HUES64 (cell line): ENCODE measurements around the gene ARL10.

Experiments
- H3K27ac ChIP-seq: 2 replicates; pipeline ENCODE4 v1.7.0; 2013; ENCODE audit warnings: low read depth, low read length, inconsistent platforms
- H3K27me3 ChIP-seq: 2 replicates; pipeline ENCODE4 v1.6.1; 2013; ENCODE audit warnings: mild to moderate bottlenecking, low read length; ENCODE audit not compliant: insufficient read depth
- H3K36me3 ChIP-seq: 2 replicates; pipeline ENCODE4 v1.6.1; 2013; ENCODE audit warnings: mild to moderate bottlenecking, low read length; ENCODE audit not compliant: insufficient read depth
- H3K4me1 ChIP-seq: 2 replicates; pipeline ENCODE4 v1.6.1; 2013; ENCODE audit warnings: mild to moderate bottlenecking, low read length, moderate library complexity; ENCODE audit not compliant: insufficient read depth
- H3K4me3 ChIP-seq: 2 replicates; pipeline ENCODE4 v1.5.1; 2013; ENCODE audit warnings: mild to moderate bottlenecking, low read length, moderate library complexity
- H3K9ac ChIP-seq: 2 replicates; pipeline ENCODE4 v1.6.1; 2013; ENCODE audit warnings: mild to moderate bottlenecking, low read depth, low read length
- H3K9me3 ChIP-seq: 2 replicates; pipeline ENCODE4 v1.6.1; 2013; ENCODE audit warnings: low read depth, low read length; ENCODE audit not compliant: insufficient read depth
- WGBS: fragments of 150-250, 120-280 bp; methylation state at CpG from one replicate; pipeline ENCODE4 v1.1.7; 2013; ENCODE audit warnings: missing lambda C conversion rate; 5-methylcytosine and 5-hydroxymethylcytosine counted together

ARL10 gene

DNA sequence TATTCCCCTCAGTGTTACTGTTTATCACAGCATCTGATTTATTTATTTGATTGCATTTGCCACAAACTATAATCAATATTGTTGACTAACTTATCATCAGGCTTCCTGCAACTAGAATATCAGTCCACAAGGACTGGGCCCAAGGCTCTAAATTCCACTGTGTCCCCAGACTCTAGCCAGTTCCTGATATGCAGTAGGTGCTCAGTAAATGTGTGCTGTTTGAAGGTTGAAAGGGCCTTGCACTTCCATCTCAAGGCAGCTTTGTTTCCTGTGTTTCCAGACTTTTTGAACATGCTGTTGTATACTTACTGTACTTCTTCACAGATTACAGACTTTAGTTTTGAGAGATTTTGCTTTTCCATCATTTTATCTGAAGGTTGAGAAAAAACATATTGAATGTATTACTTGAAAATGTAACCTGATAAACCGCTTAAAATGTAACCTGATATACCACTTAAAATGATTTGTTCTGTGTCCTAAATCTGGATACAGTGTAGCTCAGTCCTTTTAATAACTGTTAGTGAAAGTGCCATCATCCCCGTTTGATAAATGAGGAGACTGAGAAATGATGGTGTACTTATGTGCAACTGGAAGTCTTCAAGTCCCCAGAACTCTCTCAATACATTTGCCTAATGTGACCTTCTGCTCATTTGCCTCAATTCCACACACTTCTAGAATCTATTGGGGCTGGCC is 22.4 kb upstream of the ARL10 start:
- WGBS: 82% methylated on average over 1 of the region's 2 CpGs
- Histone ChIP-seq H3K27me3 (no peaks in the 10 kb centered on the region), H3K36me3 (peaks cover 48% of the 10 kb centered on the region), H3K4me3 (no peak overlapping the region), H3K27ac (no peak overlapping the region), H3K4me1 (no peaks in the 10 kb centered on the region), H3K9me3 (no peaks in the 10 kb centered on the region), H3K9ac (no peak overlapping the region)

DNA sequence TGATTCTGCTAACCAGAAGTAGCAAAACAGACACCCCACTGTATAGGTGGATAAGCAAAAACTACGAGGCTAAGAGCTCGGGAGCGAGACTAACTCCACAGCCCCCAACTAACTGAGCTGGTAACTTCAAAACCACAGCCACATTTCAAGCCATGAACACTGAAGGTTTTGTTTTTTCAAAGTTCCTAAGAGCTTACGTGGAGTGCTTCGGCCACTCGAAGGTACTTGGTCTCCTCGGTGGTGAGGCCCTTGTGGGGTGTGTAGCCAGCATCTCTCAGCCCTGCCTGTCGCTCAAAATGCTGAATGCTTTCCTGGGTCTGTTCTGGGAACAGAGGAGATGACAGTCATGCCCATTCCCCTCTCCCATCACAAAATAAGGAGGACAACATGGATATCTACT is 14.9 kb upstream of the ARL10 start:
- WGBS: 98% methylated on average over 8 of the region's 8 CpGs
- Histone ChIP-seq H3K4me3 (no peak overlapping the region), H3K27ac (no peak overlapping the region), H3K9me3 (no peaks in the 10 kb centered on the region), H3K4me1 (no peaks in the 10 kb centered on the region), H3K27me3 (no peaks in the 10 kb centered on the region), H3K9ac (no peak overlapping the region), H3K36me3 (peaks cover 98% of the 10 kb centered on the region)

GRCh38 chr5:176352116-176352878 is 13.0 kb upstream of the ARL10 start:
- Histone ChIP-seq H3K9me3 (no peaks in the 10 kb centered on the region), H3K36me3 (peaks cover 95% of the 10 kb centered on the region), H3K4me1 (no peaks in the 10 kb centered on the region), H3K9ac (no peak overlapping the region), H3K4me3 (no peak overlapping the region), H3K27ac (no peak overlapping the region), H3K27me3 (no peaks in the 10 kb centered on the region)
- 98% methylated on average over 5 of the region's 5 CpGs for WGBS

- H3K9me3 ChIP-seq: no peaks in the 10 kb centered on the region
- H3K27ac ChIP-seq: no peak overlapping the region
- H3K27me3 ChIP-seq: no peaks in the 10 kb centered on the region
- H3K9ac ChIP-seq: no peak overlapping the region
- H3K36me3 ChIP-seq: peaks cover 95% of the 10 kb centered on the region
- 92% methylated on average over 4 of the region's 4 CpGs for WGBS
- H3K4me1 ChIP-seq: no peaks in the 10 kb centered on the region
- H3K4me3 ChIP-seq: no peak overlapping the region
Observed at GRCh38 chr5:176353533-176353932, 11.8 kb upstream of the ARL10 start.

GRCh38 chr5:176355400-176356178 is 9.7 kb upstream of the ARL10 start:
- Histone ChIP-seq H3K9me3 (no peaks in the 10 kb centered on the region), H3K9ac (no peak overlapping the region), H3K4me1 (no peaks in the 10 kb centered on the region), H3K27ac (no peak overlapping the region), H3K27me3 (no peaks in the 10 kb centered on the region), H3K4me3 (no peak overlapping the region), H3K36me3 (peaks cover 84% of the 10 kb centered on the region)
- 94% methylated on average over 16 of the region's 16 CpGs for WGBS

- H3K36me3 ChIP-seq: peaks cover 80% of the 10 kb centered on the region
- H3K27ac ChIP-seq: no peak overlapping the region
- no peak overlapping the region for H3K9ac ChIP-seq
- H3K9me3 ChIP-seq: no peaks in the 10 kb centered on the region
- H3K27me3 ChIP-seq: no peaks in the 10 kb centered on the region
- 89% methylated on average over 3 of the region's 3 CpGs for WGBS
- no peak overlapping the region for H3K4me3 ChIP-seq
- no peaks in the 10 kb centered on the region for H3K4me1 ChIP-seq
Observed at GRCh38 chr5:176356179-176356566, 9.1 kb upstream of the ARL10 start.

DNA sequence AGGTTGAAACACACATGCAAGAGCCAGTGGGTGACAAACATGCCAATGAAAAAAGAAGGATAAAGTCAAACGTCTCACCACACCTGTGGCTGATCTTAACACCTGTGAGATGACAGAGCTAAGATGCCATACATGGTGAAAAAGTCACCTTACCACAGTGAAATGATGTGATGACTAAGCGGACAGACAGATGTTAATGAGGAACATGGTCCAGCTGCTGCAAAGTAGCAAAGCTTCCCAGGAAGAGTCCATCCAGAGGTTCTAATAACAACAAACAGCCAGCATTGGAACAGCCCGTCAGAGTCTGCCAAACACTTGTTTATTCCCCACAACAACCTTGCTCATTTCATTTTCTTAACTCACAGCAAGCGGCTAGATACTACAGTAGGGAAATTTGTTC is 5.6 kb upstream of the ARL10 start:
- Histone ChIP-seq H3K4me1 (no peaks in the 10 kb centered on the region; the same call in 1 of the 2 replicates), H3K27me3 (peaks cover 30% of the 10 kb centered on the region), H3K9ac (no peak overlapping the region), H3K9me3 (no peaks in the 10 kb centered on the region), H3K27ac (no peak overlapping the region), H3K36me3 (peaks cover 45% of the 10 kb centered on the region), H3K4me3 (peak overlapping the region; percentile 2; the same call in 1 of the 2 replicates)
- 96% methylated on average over 4 of the region's 4 CpGs for WGBS

GRCh38 chr5:176360894-176361436 is 4.3 kb upstream of the ARL10 start:
- Histone ChIP-seq H3K27me3 (peaks cover 43% of the 10 kb centered on the region), H3K4me1 (no peaks in the 10 kb centered on the region; the same call in 1 of the 2 replicates), H3K9ac (peak overlapping the region; percentile 89), H3K9me3 (no peaks in the 10 kb centered on the region), H3K27ac (peak overlapping the region; percentile 87), H3K4me3 (peak overlapping the region; percentile 85), H3K36me3 (peaks cover 34% of the 10 kb centered on the region)
- WGBS: 4% methylated on average over 27 of the region's 27 CpGs

DNA sequence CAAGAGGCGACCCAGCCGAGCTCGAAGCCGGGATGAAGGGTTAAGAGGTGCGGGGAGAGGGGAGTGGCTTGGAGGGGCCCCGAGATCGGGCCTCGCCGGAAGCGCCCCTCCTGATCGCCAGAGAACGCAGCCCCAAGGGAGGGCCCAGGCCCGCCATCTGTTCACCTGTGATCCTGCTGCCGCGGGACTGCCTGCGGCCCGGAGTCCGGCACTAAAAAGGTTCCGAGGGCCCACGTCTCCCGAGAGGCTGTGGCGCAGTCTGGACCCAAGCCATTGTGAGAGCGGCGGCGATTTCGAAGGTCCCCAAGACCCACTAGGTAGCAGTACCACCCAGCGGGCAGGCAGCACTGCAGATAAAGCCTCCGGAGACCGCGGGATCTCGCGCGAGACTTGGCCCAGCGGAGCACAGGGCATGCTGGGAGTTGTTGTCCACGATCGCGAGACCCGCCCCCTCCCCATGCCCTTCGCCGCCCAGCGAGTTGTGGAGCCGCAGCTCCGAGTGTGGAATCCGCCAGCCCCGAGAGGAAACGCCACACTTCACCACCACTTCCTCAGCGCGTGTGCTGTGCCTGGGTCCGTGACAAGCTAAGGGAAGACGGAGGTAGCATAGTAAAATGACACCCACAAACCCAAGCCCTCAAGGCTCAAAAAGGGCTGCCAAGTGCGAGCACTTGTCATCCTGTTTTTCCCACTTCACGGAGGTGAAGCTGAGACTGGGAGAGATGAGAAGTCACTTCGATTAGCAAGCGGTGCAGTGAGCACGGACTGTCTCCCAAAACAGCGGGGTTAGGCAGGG is 3.7 kb upstream of the ARL10 start, which contains the start of gene KIAA1191:
KIAA1191 (minus strand) TSS at position 328 of the 796 bp plus-strand sequence. CDS start 2,256 bp downstream, outside the sequence.
- peaks cover 50% of the 10 kb centered on the region for H3K27me3 ChIP-seq
- peaks cover 27% of the 10 kb centered on the region for H3K36me3 ChIP-seq
- peak within 1 kb of the TSS; percentile 85 for H3K4me3 ChIP-seq
- no peaks in the 10 kb centered on the region for H3K9me3 ChIP-seq
- WGBS: under 1% methylated on average over 56 of the region's 56 CpGs
- no peaks in the 10 kb centered on the region; the same call in 1 of the 2 replicates for H3K4me1 ChIP-seq
- H3K9ac ChIP-seq: peak within 1 kb of the TSS; percentile 89
- peak within 1 kb of the TSS; percentile 87 for H3K27ac ChIP-seq

DNA sequence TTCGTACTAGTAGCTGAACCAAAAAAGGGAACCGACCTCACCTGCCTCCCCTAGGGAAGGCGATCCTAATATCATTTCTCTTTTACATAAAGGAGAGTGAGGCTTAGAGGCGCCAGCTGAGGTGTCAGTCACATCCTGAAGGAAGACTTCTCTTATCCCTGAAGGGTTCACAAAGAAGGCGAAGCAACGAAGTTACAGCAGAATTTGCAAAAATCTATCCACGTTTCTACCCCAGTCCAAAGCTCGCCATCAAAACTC is 3.1 kb upstream of the ARL10 start:
- H3K27ac ChIP-seq: no peak overlapping the region
- WGBS: 42% methylated on average over 8 of the region's 8 CpGs
- no peaks in the 10 kb centered on the region for H3K9me3 ChIP-seq
- H3K4me1 ChIP-seq: no peaks in the 10 kb centered on the region; the same call in 1 of the 2 replicates
- H3K9ac ChIP-seq: no peak overlapping the region; the same call in 1 of the 2 replicates
- H3K36me3 ChIP-seq: peaks cover 23% of the 10 kb centered on the region
- H3K4me3 ChIP-seq: peak overlapping the region; percentile 85
- peaks cover 55% of the 10 kb centered on the region for H3K27me3 ChIP-seq
